Trophoblast cell (in vitro differentiated cells and primary cell): ENCODE results near the gene SOX11.
"Not testable (repeated sequence)": the region's sequence is repeated elsewhere in the genome, so short reads cannot be mapped to it uniquely, and the experiment has no call there.

ENCODE experiments used
- DNase-seq, 2 donors: peaks; one replicate each; pipeline ENCODE4 v3.0.0-alpha.2; 2016
- H2AFZ ChIP-seq: 2 replicates; pipeline ENCODE4 v1.6.1; 2013; ENCODE audit warnings: low read length, moderate library complexity, mild to moderate bottlenecking; ENCODE audit not compliant: insufficient read depth, poor library complexity
- H2AK5ac ChIP-seq: 2 replicates; pipeline ENCODE4 v1.6.1; 2013; ENCODE audit warnings: mild to moderate bottlenecking, low read length
- H2BK120ac ChIP-seq: 2 replicates; pipeline ENCODE4 v1.6.1; 2013; ENCODE audit warnings: low read length, mild to moderate bottlenecking, moderate library complexity; ENCODE audit not compliant: insufficient read depth, poor library complexity
- H2BK12ac ChIP-seq: 2 replicates; pipeline ENCODE4 v1.6.1; 2013; ENCODE audit warnings: mild to moderate bottlenecking, low read length, moderate library complexity
- H2BK5ac ChIP-seq: 2 replicates; pipeline ENCODE4 v1.6.1; 2013; ENCODE audit warnings: low read length, low read depth, moderate library complexity, mild to moderate bottlenecking; ENCODE audit not compliant: poor library complexity
- H3K14ac ChIP-seq: 2 replicates; pipeline ENCODE4 v1.6.1; 2013; ENCODE audit warnings: mild to moderate bottlenecking, low read length
- H3K18ac ChIP-seq: 2 replicates; pipeline ENCODE4 v1.6.1; 2013; ENCODE audit warnings: mild to moderate bottlenecking, low read length
- H3K23ac ChIP-seq: 2 replicates; pipeline ENCODE4 v1.6.1; 2013; ENCODE audit warnings: low read length
- H3K27ac ChIP-seq: 2 replicates; pipeline ENCODE4 v1.5.1; 2013; ENCODE audit warnings: low read depth, mild to moderate bottlenecking, inconsistent platforms, low read length, moderate library complexity
- H3K27me3 ChIP-seq: 2 replicates; pipeline ENCODE4 v1.6.1; 2013; ENCODE audit warnings: inconsistent platforms, mild to moderate bottlenecking, low read length, moderate library complexity; ENCODE audit not compliant: insufficient read depth
- H3K36me3 ChIP-seq, 2 experiments: 1 replicate in 1 of 2; 2 replicates in 1 of 2; pipeline ENCODE4 v1.6.1; 2013; ENCODE audit warnings: low read length in 2 of 2, mild to moderate bottlenecking in 2 of 2, moderate library complexity in 1 of 2; ENCODE audit not compliant: insufficient read depth in 2 of 2, control insufficient read depth in 1 of 2
- H3K4ac ChIP-seq: 2 replicates; pipeline ENCODE4 v1.6.1; 2013; ENCODE audit warnings: low read depth, mild to moderate bottlenecking, low read length, moderate library complexity
- H3K4me1 ChIP-seq, 2 experiments: 1 replicate in 1 of 2; 2 replicates in 1 of 2; pipeline ENCODE4 v1.6.1; 2013; ENCODE audit warnings: low read length in 2 of 2, mild to moderate bottlenecking in 2 of 2, moderate library complexity in 1 of 2; ENCODE audit not compliant: insufficient read depth in 2 of 2, control insufficient read depth in 1 of 2
- H3K4me2 ChIP-seq: 2 replicates; pipeline ENCODE4 v1.6.1; 2013; ENCODE audit warnings: inconsistent platforms, mild to moderate bottlenecking, low read length, moderate library complexity
- H3K4me3 ChIP-seq: 2 replicates; pipeline ENCODE4 v1.5.1; 2013; ENCODE audit warnings: mild to moderate bottlenecking, low read depth, low read length, inconsistent platforms
- H3K79me1 ChIP-seq: one replicate; pipeline ENCODE4 v1.6.1; 2013; ENCODE audit warnings: low read length
- H3K79me2 ChIP-seq: 2 replicates; pipeline ENCODE4 v1.6.1; 2013; ENCODE audit warnings: low read length, mild to moderate bottlenecking; ENCODE audit not compliant: control insufficient read depth, insufficient read depth, poor library complexity
- H3K9ac ChIP-seq: 2 replicates; pipeline ENCODE4 v1.6.1; 2013; ENCODE audit warnings: mild to moderate bottlenecking, low read length
- H3K9me3 ChIP-seq: 2 replicates; pipeline ENCODE4 v1.6.1; 2013; ENCODE audit warnings: low read depth, mild to moderate bottlenecking, control low read depth, inconsistent platforms, low read length; ENCODE audit not compliant: insufficient read depth
- H4K12ac ChIP-seq: 2 replicates; pipeline ENCODE4 v1.6.1; 2013; ENCODE audit warnings: low read depth, mild to moderate bottlenecking, low read length, moderate library complexity
- H4K8ac ChIP-seq: 2 replicates; pipeline ENCODE4 v1.6.1; 2013; ENCODE audit warnings: low read depth, mild to moderate bottlenecking, low read length, moderate library complexity
- H4K91ac ChIP-seq: one replicate; pipeline ENCODE4 v1.6.1; 2013; ENCODE audit warnings: low read depth, mild to moderate bottlenecking, low read length, moderate library complexity
- WGBS: extraction: QIAGEN DNeasy Blood & Tissue Kit; methylation state at CpG from one replicate; pipeline ENCODE4 v1.1.7; 2013; ENCODE audit warnings: missing lambda C conversion rate; ENCODE audit not compliant: insufficient read length, insufficient coverage; ENCODE audit errors: extremely low coverage; 5-methylcytosine and 5-hydroxymethylcytosine counted together

Gene SOX11

DNA sequence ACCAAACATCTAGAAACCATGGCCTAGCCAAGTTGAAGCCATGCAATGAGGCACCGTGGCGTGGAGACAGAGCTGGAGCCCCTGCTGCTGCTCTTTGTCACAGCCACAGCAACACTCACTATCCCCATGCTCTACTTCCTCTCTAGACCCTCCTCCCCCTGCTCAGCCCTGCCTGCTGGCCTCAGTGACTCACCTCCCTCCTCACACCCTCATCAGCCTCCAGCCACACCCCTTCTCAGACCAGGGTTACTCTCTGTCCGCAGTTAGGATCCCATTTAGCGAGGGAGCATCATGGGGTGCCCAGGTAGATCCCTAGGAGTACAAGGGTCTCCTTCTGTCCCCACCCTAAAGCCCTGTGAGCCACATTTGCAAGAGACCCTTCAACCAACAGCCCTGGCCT, 25.4 kb upstream of the SOX11 start:
- no peak overlapping the region for H2BK5ac ChIP-seq
- H3K23ac ChIP-seq = no peak overlapping the region
- no peak overlapping the region for H3K27ac ChIP-seq
- no peak overlapping the region for H4K12ac ChIP-seq
- H2BK12ac ChIP-seq = no peak overlapping the region
- H2AFZ ChIP-seq = no peak overlapping the region
- no peak overlapping the region for H3K9ac ChIP-seq
- no peaks in the 10 kb centered on the region for H3K36me3 ChIP-seq
- no peaks in the 10 kb centered on the region for H3K79me1 ChIP-seq
- no peak overlapping the region for H3K18ac ChIP-seq
- H3K9me3 ChIP-seq = no peaks in the 10 kb centered on the region
- no peaks in the 10 kb centered on the region for H3K27me3 ChIP-seq
- H3K4me2 ChIP-seq = no peak overlapping the region
- H2AK5ac ChIP-seq = no peak overlapping the region
- H3K14ac ChIP-seq = no peak overlapping the region
- no peak overlapping the region for H2BK120ac ChIP-seq
- no peaks in the 10 kb centered on the region for H3K79me2 ChIP-seq
- H3K4me3 ChIP-seq = no peak overlapping the region
- H4K91ac ChIP-seq = no peak overlapping the region
- WGBS = no CpG with 5 or more reads among the region's 4 CpGs
- no peaks in the 10 kb centered on the region for H3K4me1 ChIP-seq
- no peak for DNase-seq
- H4K8ac ChIP-seq = no peak overlapping the region
- H3K4ac ChIP-seq = no peak overlapping the region

GRCh38 chr2:5667655-5668054, 24.5 kb upstream of the SOX11 start:
- H2BK5ac ChIP-seq, H3K27me3 ChIP-seq, H2BK12ac ChIP-seq, H3K4ac ChIP-seq, DNase-seq, H3K4me1 ChIP-seq, H4K8ac ChIP-seq, H2AK5ac ChIP-seq, H2BK120ac ChIP-seq, H2AFZ ChIP-seq, H3K9ac ChIP-seq, H3K27ac ChIP-seq, H4K12ac ChIP-seq, H3K14ac ChIP-seq, H3K79me2 ChIP-seq, H4K91ac ChIP-seq, H3K79me1 ChIP-seq, H3K18ac ChIP-seq, H3K23ac ChIP-seq, H3K9me3 ChIP-seq, H3K4me2 ChIP-seq, H3K36me3 ChIP-seq, H3K4me3 ChIP-seq: not testable (repeated sequence)
- WGBS = no CpG with 5 or more reads among the region's 1 CpG

DNA sequence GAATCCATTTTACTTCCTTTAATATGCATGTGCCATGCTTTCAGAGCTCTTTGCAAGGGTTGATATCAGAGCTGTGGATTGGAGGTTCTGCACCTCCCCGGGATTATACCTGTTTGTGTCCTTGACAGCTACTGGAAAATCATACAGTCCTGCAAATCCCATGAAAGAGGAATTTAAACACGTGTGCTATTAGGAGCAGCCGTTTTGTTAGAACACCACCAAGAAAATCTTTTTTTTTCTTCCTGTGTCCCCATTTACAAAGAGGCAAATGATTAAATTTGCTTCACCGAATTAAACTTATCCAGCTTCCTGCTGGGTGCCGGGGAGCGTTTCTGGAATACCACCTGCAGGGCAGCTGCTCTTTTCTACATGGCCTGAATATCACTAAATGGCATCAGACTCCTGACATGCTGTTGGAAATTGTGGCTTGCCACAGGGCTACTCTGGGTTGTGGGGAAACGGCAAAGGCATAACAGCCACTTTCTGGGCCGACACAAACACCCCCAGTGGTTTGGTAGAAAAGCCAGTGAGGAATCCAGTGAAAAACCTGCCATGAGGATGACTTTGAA, 23.4 kb upstream of the SOX11 start:
- no peak for DNase-seq
- WGBS = no CpG with 5 or more reads among the region's 8 CpGs
- Histone ChIP-seq H3K27ac (no peak overlapping the region), H3K36me3 (no peaks in the 10 kb centered on the region), H3K4me1 (peaks cover 4 to 6% of the 10 kb centered on the region in 2 experiments), H3K79me1 (peaks cover under 1% of the 10 kb centered on the region), H3K23ac (no peak overlapping the region), H4K12ac (no peak overlapping the region), H2AK5ac (no peak overlapping the region), H2AFZ (no peak overlapping the region), H3K4me2 (no peak overlapping the region), H3K9ac (no peak overlapping the region), H3K4me3 (no peak overlapping the region), H4K8ac (no peak overlapping the region), H3K27me3 (peaks cover 2% of the 10 kb centered on the region), H4K91ac (no peak overlapping the region), H2BK12ac (no peak overlapping the region), H3K18ac (no peak overlapping the region), H2BK120ac (no peak overlapping the region), H2BK5ac (no peak overlapping the region), H3K14ac (no peak overlapping the region), H3K4ac (no peak overlapping the region), H3K9me3 (peaks cover 1% of the 10 kb centered on the region), H3K79me2 (no peaks in the 10 kb centered on the region)

GRCh38 chr2:5672749-5673144, 19.4 kb upstream of the SOX11 start:
- Histone ChIP-seq H4K12ac (no peak overlapping the region), H2BK12ac (no peak overlapping the region), H3K4me2 (no peak overlapping the region), H3K18ac (no peak overlapping the region), H3K79me1 (peaks cover 2% of the 10 kb centered on the region), H3K9ac (no peak overlapping the region), H4K91ac (no peak overlapping the region), H3K4me3 (no peak overlapping the region), H3K4me1 (peaks cover 4 to 8% of the 10 kb centered on the region in 2 experiments), H3K23ac (no peak overlapping the region), H3K14ac (no peak overlapping the region), H3K9me3 (peaks cover 1% of the 10 kb centered on the region), H4K8ac (no peak overlapping the region), H2AK5ac (no peak overlapping the region), H2AFZ (no peak overlapping the region), H3K27ac (no peak overlapping the region), H2BK120ac (no peak overlapping the region), H3K79me2 (no peaks in the 10 kb centered on the region), H2BK5ac (no peak overlapping the region), H3K4ac (no peak overlapping the region), H3K27me3 (peaks cover 2% of the 10 kb centered on the region), H3K36me3 (no peaks in the 10 kb centered on the region)
- WGBS = 100% methylated on average over 2 of the region's 15 CpGs
- DNase-seq = no peak
